Embryonic facial prominence (tissue), 1 donor: Measurements from ENCODE around the gene TMEM272.

Source experiments
- DNase-seq: peaks from one replicate; pipeline ENCODE4 v3.0.0-alpha.2; 2016; ENCODE audit errors: extremely low spot score

TMEM272 gene

GRCh38 chr13:51844862-51845573 lies at the start of gene TMEM272:
TMEM272 (minus strand) TSS chr13:51845177; CDS start chr13:51838530, 6,647 bp downstream.
- no peak for DNase-seq

- no peak for DNase-seq
These were observed 49.3 kb upstream of the TMEM272 start for GRCh38 chr13:51894239-51894638.

GRCh38 chr13:51892657-51893056 lies 47.7 kb upstream of the TMEM272 start:
- DNase-seq, result no peak

GRCh38 chr13:51887468-51887867 lies 42.5 kb upstream of the TMEM272 start:
- no peak for DNase-seq

GRCh38 chr13:51885651-51886050 lies 40.7 kb upstream of the TMEM272 start:
- no peak for DNase-seq

- no peak for DNase-seq
These were observed 38.2 kb upstream of the TMEM272 start for GRCh38 chr13:51883226-51883600.

GRCh38 chr13:51882570-51883225 lies 37.7 kb upstream of the TMEM272 start:
- DNase-seq, result no peak

- no peak for DNase-seq
These were observed 36.3 kb upstream of the TMEM272 start for GRCh38 chr13:51881296-51881695.

- no peak for DNase-seq
These were observed 34.2 kb upstream of the TMEM272 start for GRCh38 chr13:51879133-51879532.

GRCh38 chr13:51874651-51875050 lies 29.7 kb upstream of the TMEM272 start:
- peak; percentile 11 for DNase-seq

GRCh38 chr13:51873837-51874236 lies 28.9 kb upstream of the TMEM272 start:
- DNase-seq, result no peak

- no peak for DNase-seq
These were observed 28.3 kb upstream of the TMEM272 start for GRCh38 chr13:51873117-51873798.

- no peak for DNase-seq
These were observed 25.6 kb upstream of the TMEM272 start for GRCh38 chr13:51870616-51871015.

GRCh38 chr13:51869916-51870315 lies 24.9 kb upstream of the TMEM272 start:
- DNase-seq, result no peak

- no peak for DNase-seq
These were observed 22.1 kb upstream of the TMEM272 start for GRCh38 chr13:51867062-51867461.

GRCh38 chr13:51865838-51866237 lies 20.9 kb upstream of the TMEM272 start:
- no peak for DNase-seq

GRCh38 chr13:51862957-51863356 lies 18.0 kb upstream of the TMEM272 start:
- no peak for DNase-seq

- no peak for DNase-seq
These were observed 16.8 kb upstream of the TMEM272 start, which contains the start of gene CCDC70 for GRCh38 chr13:51861723-51862300. CCDC70 (plus strand) TSS chr13:51861969; CDS start chr13:51865412, 3,443 bp downstream.

- DNase-seq, result no peak
These were observed 13.7 kb upstream of the TMEM272 start for GRCh38 chr13:51858433-51859247.

- no peak for DNase-seq
These were observed 12.0 kb upstream of the TMEM272 start for GRCh38 chr13:51856998-51857397.

GRCh38 chr13:51856027-51856736 lies 11.2 kb upstream of the TMEM272 start:
- no peak for DNase-seq
